Common myeloid progenitor, CD34-positive (primary cell): ENCODE measurements around the gene CCR3.
A peak's percentile ranks its signal among the peaks of the same experiment; 100 is the strongest.

Source experiments
- CTCF ChIA-PET: fragments of 350-600 bp; sonication (Branson Sonifier 250); formaldehyde crosslinking; loops from one replicate; lab custom pipeline; 2021; ENCODE audit warnings: antibody characterized with exemption; lab: Charles Lee
- POLR2A ChIA-PET: fragments of 350-600 bp; sonication (Branson Sonifier 250); formaldehyde crosslinking; loops from one replicate; lab custom pipeline; 2021; ENCODE audit warnings: antibody characterized with exemption; lab: Charles Lee
- DNase-seq, 3 donors: peaks; one replicate each; pipeline versions ENCODE4 v3.0.0 to v3.0.0-alpha.2; 2013
- H3K27ac ChIP-seq, 2 experiments: 1 replicate in 1 of 2; 2 replicates in 1 of 2; pipeline ENCODE4 v1.7.0; 2013; ENCODE audit warnings: inconsistent platforms in 2 of 2, low read length in 2 of 2, mild to moderate bottlenecking in 2 of 2, low read depth in 1 of 2, moderate library complexity in 1 of 2; ENCODE audit not compliant: severe bottlenecking in 2 of 2, insufficient read depth in 1 of 2, poor library complexity in 1 of 2
- H3K27me3 ChIP-seq, 5 experiments: replicated peaks in 2 of 5; 1 replicate in 3 of 5; 2 replicates in 2 of 5; pipeline versions ENCODE4 v1.6.1 to v1.7.0; 2013; ENCODE audit warnings: low read length in 4 of 5, mild to moderate bottlenecking in 2 of 5, moderate library complexity in 2 of 5, inconsistent platforms in 1 of 5; ENCODE audit not compliant: insufficient read depth in 5 of 5, control insufficient read depth in 4 of 5
- H3K36me3 ChIP-seq, 4 experiments: 1 replicate in 2 of 4; 2 replicates in 2 of 4; pipeline versions ENCODE4 v1.6.1 to v1.7.0; 2013; ENCODE audit warnings: low read length in 3 of 4, control low read depth in 1 of 4, mild to moderate bottlenecking in 1 of 4; ENCODE audit not compliant: control insufficient read depth in 4 of 4, insufficient read depth in 4 of 4
- H3K4me1 ChIP-seq, 4 experiments: 1 replicate in 3 of 4; 2 replicates in 1 of 4; pipeline versions ENCODE4 v1.6.1 to v1.7.1; 2013; ENCODE audit warnings: low read length in 3 of 4, mild to moderate bottlenecking in 3 of 4, control low read depth in 1 of 4, inconsistent platforms in 1 of 4, moderate library complexity in 1 of 4; ENCODE audit not compliant: control insufficient read depth in 4 of 4, insufficient read depth in 4 of 4; ENCODE audit errors: control extremely low read depth in 1 of 4
- H3K4me3 ChIP-seq, 7 experiments: 1 replicate in 4 of 7; 2 replicates in 3 of 7; pipeline versions ENCODE4 v1.5.1 to v1.7.0; 2013; ENCODE audit warnings: mild to moderate bottlenecking in 7 of 7, low read length in 6 of 7, moderate library complexity in 6 of 7, inconsistent platforms in 2 of 7, low read depth in 2 of 7, control low read depth in 1 of 7; ENCODE audit not compliant: insufficient read depth in 4 of 7, control insufficient read depth in 1 of 7; ENCODE audit errors: extremely low read depth in 1 of 7
- H3K9me3 ChIP-seq, 5 experiments: 1 replicate in 4 of 5; 2 replicates in 1 of 5; pipeline versions ENCODE4 v1.6.1 to v1.7.1; 2013; ENCODE audit warnings: low read length in 4 of 5, mild to moderate bottlenecking in 2 of 5, inconsistent platforms in 1 of 5, low read depth in 1 of 5, moderate library complexity in 1 of 5; ENCODE audit not compliant: control insufficient read depth in 4 of 5, insufficient read depth in 2 of 5; ENCODE audit errors: control extremely low read depth in 1 of 5
- WGBS: methylation state at CpG from one replicate; pipeline ENCODE4 v1.1.5; 2013; ENCODE audit not compliant: insufficient coverage; 5-methylcytosine and 5-hydroxymethylcytosine counted together

CCR3 gene

DNA sequence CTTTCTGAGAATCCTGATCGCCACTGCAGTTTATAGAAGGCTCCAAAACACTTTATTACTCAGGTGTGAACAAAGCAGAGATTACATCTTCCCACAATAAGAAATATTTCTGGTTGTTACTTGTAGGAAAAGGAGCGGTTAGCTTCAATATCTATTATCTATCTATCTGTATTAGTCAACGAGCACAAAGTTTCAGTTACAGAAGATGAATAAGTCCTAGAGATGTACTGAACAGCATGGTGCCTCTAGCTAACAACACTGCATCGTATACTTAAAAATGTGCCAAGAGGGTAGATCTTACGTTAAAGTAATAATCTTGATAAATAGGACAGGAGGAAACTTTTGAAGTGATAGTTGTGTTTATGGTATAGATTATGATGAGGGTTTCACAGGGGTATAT lies 10.9 kb upstream of the CCR3 start:
- WGBS = no CpG with 5 or more reads among the region's 5 CpGs
- H3K4me1 ChIP-seq = peaks cover 5 to 31% (median 18%) of the 10 kb centered on the region in 4 experiments
- peaks cover 0 to 2% (median 1%) of the 10 kb centered on the region in 5 experiments for H3K9me3 ChIP-seq
- no peaks in the 10 kb centered on the region for H3K36me3 ChIP-seq
- no peak overlapping the region for H3K27ac ChIP-seq
- H3K4me3 ChIP-seq = no peak overlapping the region
- H3K27me3 ChIP-seq = no peaks in the 10 kb centered on the region
- POLR2A ChIA-PET = no interaction called here
- CTCF ChIA-PET = interaction anchor here (1.1 kb wide), 1 partner anchor 9 kb away, joined by 3 read pairs; no protein-coding TSS in a partner anchor
- DNase-seq = no peak

DNA sequence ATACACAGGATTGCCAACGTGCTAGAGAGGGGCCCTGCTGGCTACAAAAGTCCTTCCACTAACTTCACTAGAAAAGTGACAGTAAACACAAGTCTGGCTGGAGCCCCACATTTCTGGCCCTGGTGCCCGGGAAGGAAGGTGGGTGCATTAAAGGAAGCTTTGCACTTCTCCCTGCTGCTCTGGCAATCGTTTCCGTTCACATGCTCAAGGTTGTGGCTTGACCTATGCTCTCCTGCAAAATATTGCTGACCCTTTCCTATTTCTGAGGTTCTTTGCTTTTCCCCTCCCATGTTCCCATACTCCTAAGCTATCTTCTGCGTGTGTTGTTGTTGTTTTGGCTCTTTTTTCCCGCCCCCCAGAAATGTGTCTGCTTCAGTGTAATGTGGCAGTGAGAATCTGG lies 9.1 kb upstream of the CCR3 start:
- Histone ChIP-seq H3K27ac (no peak overlapping the region), H3K4me3 (no peak overlapping the region), H3K27me3 (no peaks in the 10 kb centered on the region), H3K4me1 (peaks cover 5 to 26% (median 18%) of the 10 kb centered on the region in 4 experiments), H3K9me3 (no peaks in the 10 kb centered on the region), H3K36me3 (no peaks in the 10 kb centered on the region)
- WGBS = 70% methylated on average over 4 of the region's 6 CpGs
- no peak for DNase-seq
- CTCF ChIA-PET = interaction anchor here (1.2 to 1.9 kb wide), 3 partner anchors 17 to 142 kb away, joined by 3 to 6 read pairs (median 4); no protein-coding TSS in a partner anchor
- POLR2A ChIA-PET = no interaction called here

DNA sequence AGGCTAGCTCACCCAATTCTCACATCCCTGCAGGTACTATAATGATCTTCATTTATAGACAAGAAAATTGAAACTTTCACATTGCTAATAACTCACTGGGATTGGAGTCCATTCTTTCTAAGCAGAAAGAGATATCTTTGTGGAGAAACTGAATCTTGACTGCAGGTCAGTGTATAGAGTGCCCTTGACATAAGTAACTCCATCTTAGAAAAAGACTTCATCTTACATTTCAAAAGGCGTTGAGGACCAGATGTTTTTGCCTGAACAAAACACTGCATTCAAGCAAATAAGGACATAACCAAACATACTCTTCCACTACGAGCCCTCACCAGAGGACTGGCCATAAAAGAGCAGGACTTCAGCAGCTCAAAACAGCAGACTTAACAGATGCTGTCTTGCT lies 6.8 kb upstream of the CCR3 start:
- WGBS = 90% methylated on average over 2 of the region's 2 CpGs
- no peak for DNase-seq
- CTCF ChIA-PET = interaction anchor here (1.1 to 1.9 kb wide), 4 partner anchors 13 to 41 kb away, joined by 4 to 6 read pairs (median 5); no protein-coding TSS in a partner anchor
- peaks cover 0 to 21% (median 9%) of the 10 kb centered on the region in 4 experiments for H3K4me1 ChIP-seq
- H3K9me3 ChIP-seq = no peaks in the 10 kb centered on the region
- H3K4me3 ChIP-seq = no peak overlapping the region
- POLR2A ChIA-PET = no interaction called here
- no peaks in the 10 kb centered on the region for H3K36me3 ChIP-seq
- H3K27ac ChIP-seq = no peak overlapping the region
- H3K27me3 ChIP-seq = no peaks in the 10 kb centered on the region

DNA sequence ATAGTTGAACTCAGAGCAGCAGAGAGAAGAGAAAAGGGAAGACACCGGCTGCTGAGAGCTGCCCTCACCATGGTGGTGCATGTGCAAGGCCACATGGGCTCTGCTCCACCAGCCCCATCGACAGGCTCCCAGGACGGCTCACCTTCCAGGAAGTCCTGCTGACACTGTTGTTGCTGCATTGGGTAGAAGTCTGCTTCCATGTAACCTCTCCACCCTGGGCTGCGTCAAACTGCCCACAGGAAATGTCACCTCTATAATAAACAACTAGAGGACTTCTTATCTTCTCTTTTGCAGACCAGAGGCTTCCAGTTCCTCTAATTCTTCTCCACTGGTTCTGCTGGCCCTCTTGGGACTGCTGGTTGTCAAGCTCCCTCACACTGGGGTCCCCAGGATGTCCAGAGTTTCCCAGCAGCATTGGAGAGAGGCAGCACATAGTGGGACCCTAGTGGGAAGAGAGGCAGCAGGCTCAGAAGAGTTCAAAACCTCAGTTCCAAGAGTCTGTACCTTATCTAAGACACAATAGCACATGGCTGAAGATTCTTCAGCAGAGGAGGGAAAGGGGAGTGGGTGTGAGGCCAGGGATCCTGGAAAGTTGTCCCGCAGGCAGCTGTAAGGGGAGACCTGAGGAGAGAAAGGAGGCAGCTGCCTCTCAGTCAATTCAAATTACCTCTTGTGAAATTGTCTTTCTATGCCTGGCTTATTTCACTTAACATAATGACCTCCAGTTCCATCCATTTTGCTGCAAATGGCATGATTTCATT lies 5.8 kb upstream of the CCR3 start:
- POLR2A ChIA-PET = no interaction called here
- 17% methylated on average over 3 of the region's 5 CpGs for WGBS

DNA sequence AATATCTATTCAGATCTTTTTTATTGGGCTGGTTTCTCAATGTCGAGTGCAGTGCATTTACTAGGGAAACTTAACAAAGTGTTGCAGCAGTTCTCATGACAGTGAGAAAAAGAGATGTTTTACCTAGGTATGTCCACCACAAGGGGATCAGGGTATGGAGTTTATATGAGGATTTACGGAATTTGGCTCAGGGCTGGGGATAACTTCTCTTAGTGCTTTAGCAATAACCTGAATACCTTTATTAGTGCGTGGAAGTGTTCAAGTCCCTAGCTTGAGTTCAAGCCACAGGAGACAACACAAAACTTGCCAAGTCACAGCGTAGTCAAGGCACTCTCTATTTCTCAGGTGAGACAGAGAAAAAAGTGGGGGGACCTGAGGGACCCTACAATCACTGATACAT lies 3.9 kb upstream of the CCR3 start:
- H3K27ac ChIP-seq = no peak overlapping the region
- H3K9me3 ChIP-seq = no peaks in the 10 kb centered on the region
- 100% methylated on average over 2 of the region's 4 CpGs for WGBS
- H3K36me3 ChIP-seq = no peaks in the 10 kb centered on the region
- POLR2A ChIA-PET = no interaction called here
- CTCF ChIA-PET = interaction anchor here (1.2 kb wide), 1 partner anchor 151 kb away, joined by 3 read pairs; no protein-coding TSS in a partner anchor
- no peak overlapping the region for H3K4me3 ChIP-seq
- peaks cover 5 to 40% (median 12%) of the 10 kb centered on the region in 4 experiments for H3K4me1 ChIP-seq
- DNase-seq = no peak
- H3K27me3 ChIP-seq = no peaks in the 10 kb centered on the region

More for the DNA sequence above, 5.8 kb upstream of the CCR3 start:
- no peaks in the 10 kb centered on the region for H3K36me3 ChIP-seq
- CTCF ChIA-PET = no interaction called here
- no peaks in the 10 kb centered on the region for H3K9me3 ChIP-seq
- H3K27ac ChIP-seq = no peak overlapping the region
- no peak overlapping the region for H3K4me3 ChIP-seq
- DNase-seq = peak in 2 of 3 donors; percentile 48 to 66
- H3K27me3 ChIP-seq = no peaks in the 10 kb centered on the region
- H3K4me1 ChIP-seq = peaks cover 0 to 28% (median 9%) of the 10 kb centered on the region in 4 experiments

DNA sequence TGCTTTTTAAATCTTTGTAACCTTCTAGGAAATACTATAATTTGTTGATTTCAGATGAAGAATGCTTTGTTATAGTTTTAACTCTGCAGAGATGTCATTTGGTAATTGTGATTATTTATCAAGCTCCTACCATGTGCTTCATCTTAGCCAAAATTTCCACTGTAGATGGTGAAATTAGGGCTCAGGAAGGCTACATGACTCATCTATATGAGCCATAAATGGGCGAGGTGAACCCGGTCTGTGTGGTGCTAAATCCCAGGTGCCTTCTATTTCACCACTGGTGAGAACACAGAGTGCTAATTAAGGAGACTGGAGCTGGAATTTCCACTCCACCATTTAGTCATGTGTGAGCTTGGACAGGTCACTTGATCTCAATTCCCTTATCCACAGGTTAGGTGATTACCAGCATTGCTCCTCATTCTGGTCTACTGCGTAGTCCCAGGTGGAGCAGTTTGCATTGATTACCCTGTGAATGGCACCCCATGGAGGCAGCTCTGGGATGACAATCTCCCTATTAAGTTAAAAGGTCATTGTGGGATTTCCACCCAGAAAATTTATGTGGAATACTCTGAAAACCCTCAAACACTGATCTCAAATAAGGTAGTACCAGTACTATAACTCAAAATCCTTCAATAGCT lies 2.8 kb upstream of the CCR3 start:
- no peaks in the 10 kb centered on the region for H3K36me3 ChIP-seq
- CTCF ChIA-PET = interaction anchor here (0.9 to 1.5 kb wide), 3 partner anchors 8 to 155 kb away, joined by 3 read pairs; no protein-coding TSS in a partner anchor
- H3K9me3 ChIP-seq = no peaks in the 10 kb centered on the region
- H3K27me3 ChIP-seq = no peaks in the 10 kb centered on the region
- WGBS = 100% methylated on average over 2 of the region's 3 CpGs
- POLR2A ChIA-PET = no interaction called here
- DNase-seq = no peak
- no peak overlapping the region for H3K4me3 ChIP-seq
- no peak overlapping the region for H3K27ac ChIP-seq
- H3K4me1 ChIP-seq = peaks cover 5 to 40% (median 12%) of the 10 kb centered on the region in 4 experiments

DNA sequence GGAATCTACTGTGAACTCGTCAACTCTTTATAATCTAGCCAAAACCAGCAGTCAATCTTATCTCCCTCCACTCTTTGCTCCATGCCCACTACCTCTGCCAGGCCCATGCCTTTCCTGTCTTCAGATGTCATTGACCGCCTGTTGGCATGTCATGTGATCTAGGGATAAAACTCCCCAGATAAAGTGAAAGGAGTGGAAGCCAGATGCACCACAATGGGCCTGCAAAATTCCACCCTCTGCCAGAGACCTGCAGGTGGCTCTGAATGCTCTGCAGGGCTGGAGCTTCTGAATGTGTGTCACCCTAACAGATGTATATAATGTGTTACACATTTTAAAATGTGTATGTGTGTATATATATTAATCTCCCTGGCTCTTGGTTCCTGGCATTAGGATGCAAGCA lies 2.3 kb upstream of the CCR3 start:
- POLR2A ChIA-PET = no interaction called here
- no peaks in the 10 kb centered on the region for H3K36me3 ChIP-seq
- 53% methylated on average over 2 of the region's 2 CpGs for WGBS
- H3K9me3 ChIP-seq = no peaks in the 10 kb centered on the region
- CTCF ChIA-PET = interaction anchor here (0.9 to 1.5 kb wide), 2 partner anchors 9 to 156 kb away, joined by 3 read pairs; no protein-coding TSS in a partner anchor
- H3K27ac ChIP-seq = no peak overlapping the region
- no peak overlapping the region for H3K4me3 ChIP-seq
- DNase-seq = no peak
- peaks cover 5 to 37% (median 12%) of the 10 kb centered on the region in 4 experiments for H3K4me1 ChIP-seq
- no peaks in the 10 kb centered on the region for H3K27me3 ChIP-seq
